Stimulated activated effector memory CD8-positive, alpha-beta T cell treated with anti-CD3 and anti-CD28 coated beads, Interleukin-12 subunit alpha, Interleukin-12 subunit beta, amount 100 ng/mL, for 72 hours (primary cell): ENCODE data around the gene LATS2.
"Not testable (repeated sequence)": the region's sequence is repeated elsewhere in the genome, so short reads cannot be mapped to it uniquely, and the experiment has no call there.

Source experiments
- ATAC-seq: fragments of 150-1000 bp; cut with Tn5 transposase; 2 replicates; pipeline ENCODE4 v1.10.0; 2021
- DNase-seq, 2 donors: peaks; one replicate each; pipeline ENCODE4 v3.0.0; 2021 to 2022; ENCODE audit warnings: low spot score in 2 of 2
- H3K27ac Mint-ChIP-seq: one replicate; pipeline ENCODE4 v1.8.0; 2022; ENCODE audit warnings: mild to moderate bottlenecking, mixed read lengths
- H3K36me3 Mint-ChIP-seq: one replicate; pipeline ENCODE4 v1.8.0; 2022; ENCODE audit warnings: mild to moderate bottlenecking, mixed read lengths
- H3K4me1 Mint-ChIP-seq: one replicate; pipeline ENCODE4 v1.8.0; 2022; ENCODE audit warnings: mixed read lengths
- H3K4me3 Mint-ChIP-seq: one replicate; pipeline ENCODE4 v1.8.0; 2022; ENCODE audit warnings: mild to moderate bottlenecking, mixed read lengths
- H3K9me3 Mint-ChIP-seq: one replicate; pipeline ENCODE4 v1.8.0; 2022; ENCODE audit warnings: mixed read lengths

The LATS2 gene

DNA sequence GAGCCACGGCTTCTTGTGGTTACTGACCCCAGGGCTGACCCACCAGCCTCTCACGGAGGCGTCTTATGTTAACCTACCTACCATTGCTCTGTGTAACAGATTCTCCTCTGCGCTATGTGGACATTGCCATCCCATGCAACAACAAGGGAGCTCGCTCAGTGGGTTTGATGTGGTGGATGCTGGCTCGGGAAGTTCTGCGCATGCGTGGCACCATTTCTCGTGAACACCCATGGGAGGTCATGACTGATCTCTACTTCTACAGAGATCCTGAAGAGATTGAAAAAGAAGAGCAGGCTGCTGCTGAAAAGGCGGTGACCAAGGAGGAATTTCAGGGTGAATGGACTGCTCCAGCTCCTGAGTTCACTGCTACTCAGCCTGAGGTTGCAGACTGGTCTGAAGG is 99.7 kb downstream of the LATS2 start:
- not testable (repeated sequence) for H3K4me1 Mint-ChIP-seq, DNase-seq, H3K9me3 Mint-ChIP-seq, H3K4me3 Mint-ChIP-seq, ATAC-seq, H3K36me3 Mint-ChIP-seq, H3K27ac Mint-ChIP-seq

DNA sequence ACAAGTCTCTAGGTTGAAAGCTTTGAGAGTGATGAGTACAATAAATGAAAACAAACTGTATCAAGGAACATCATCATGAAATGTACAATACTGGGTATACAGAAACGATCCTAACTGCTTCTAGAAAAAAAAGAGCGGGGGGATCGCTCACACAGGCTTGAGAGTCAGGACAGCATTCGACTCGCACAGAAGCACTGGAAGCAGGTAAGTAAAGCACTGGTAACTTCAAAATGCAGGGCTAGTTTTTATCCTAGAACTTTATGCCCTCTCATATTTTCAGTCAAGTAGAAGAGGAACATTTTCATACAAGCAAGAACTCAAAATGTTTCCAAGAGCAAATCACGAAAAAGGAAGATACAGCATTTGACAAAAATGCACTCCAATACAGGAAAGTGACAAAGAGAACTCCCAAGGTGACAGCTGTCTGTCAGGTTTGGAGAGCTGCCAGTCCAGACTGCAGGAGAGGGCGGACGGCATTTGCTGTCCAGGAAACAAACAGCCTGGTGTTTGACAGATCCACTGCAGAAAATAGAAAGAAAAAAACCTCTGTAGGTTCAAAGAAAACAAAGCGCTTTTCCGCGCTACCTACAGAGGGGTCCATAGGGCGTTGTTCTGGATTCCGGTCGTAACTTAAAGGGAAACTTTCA is 100.6 kb downstream of the LATS2 start:
- Mint-ChIP-seq H3K9me3 (no peaks in the 10 kb centered on the region), H3K4me3 (no peak overlapping the region), H3K27ac (no peak overlapping the region), H3K4me1 (peaks cover 6% of the 10 kb centered on the region), H3K36me3 (no peaks in the 10 kb centered on the region)
- DNase-seq (no peak), ATAC-seq (no peak)

DNA sequence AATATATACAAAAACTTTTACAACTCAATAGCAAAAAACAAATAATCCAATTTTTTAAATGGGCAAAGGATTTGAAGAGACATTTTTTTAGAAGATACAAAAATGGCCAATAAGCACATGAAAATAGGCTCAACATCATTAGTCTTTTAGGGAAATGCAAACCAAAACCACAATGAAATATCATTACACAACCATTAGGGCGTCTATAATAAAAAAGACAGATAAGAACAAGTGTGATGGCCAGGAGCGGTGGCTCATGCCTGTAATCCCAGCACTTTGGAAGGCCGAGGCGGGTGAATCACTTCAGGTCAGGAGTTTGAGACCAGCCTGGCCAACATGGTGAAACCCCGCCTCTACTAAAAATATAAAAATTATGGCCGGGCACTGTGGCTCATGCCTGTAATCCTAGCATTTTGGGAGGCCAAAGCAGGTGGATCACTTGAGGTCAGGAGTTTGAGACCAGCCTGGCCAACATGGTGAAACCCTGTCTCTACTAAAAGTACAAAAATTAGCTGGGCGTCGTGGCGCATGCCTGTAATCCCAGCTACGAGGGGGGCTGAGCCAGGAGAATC is 104.3 kb downstream of the LATS2 start:
- not testable (repeated sequence) for DNase-seq, H3K36me3 Mint-ChIP-seq, ATAC-seq, H3K4me3 Mint-ChIP-seq, H3K4me1 Mint-ChIP-seq, H3K27ac Mint-ChIP-seq, H3K9me3 Mint-ChIP-seq

- H3K4me1 Mint-ChIP-seq = peaks cover 1% of the 10 kb centered on the region
- H3K36me3 Mint-ChIP-seq = no peaks in the 10 kb centered on the region
- DNase-seq (no peak), ATAC-seq (no peak)
- H3K9me3 Mint-ChIP-seq = no peaks in the 10 kb centered on the region
- no peak overlapping the region for H3K27ac Mint-ChIP-seq
- H3K4me3 Mint-ChIP-seq = no peak overlapping the region
These were observed 105.9 kb downstream of the LATS2 start for GRCh38 chr13:20955496-20955895.

GRCh38 chr13:20953245-20953931 is 108.0 kb downstream of the LATS2 start:
- Mint-ChIP-seq H3K4me3 (no peak overlapping the region), H3K9me3 (no peaks in the 10 kb centered on the region), H3K27ac (no peak overlapping the region), H3K36me3 (no peaks in the 10 kb centered on the region), H3K4me1 (no peaks in the 10 kb centered on the region)
- DNase-seq (no peak), ATAC-seq (no peak)

- Mint-ChIP-seq H3K36me3 (no peaks in the 10 kb centered on the region), H3K4me3 (no peak overlapping the region), H3K27ac (no peak overlapping the region), H3K4me1 (no peaks in the 10 kb centered on the region), H3K9me3 (no peaks in the 10 kb centered on the region)
- ATAC-seq (no peak), DNase-seq (no peak)
These were observed 108.5 kb downstream of the LATS2 start for GRCh38 chr13:20952838-20953237.

DNA sequence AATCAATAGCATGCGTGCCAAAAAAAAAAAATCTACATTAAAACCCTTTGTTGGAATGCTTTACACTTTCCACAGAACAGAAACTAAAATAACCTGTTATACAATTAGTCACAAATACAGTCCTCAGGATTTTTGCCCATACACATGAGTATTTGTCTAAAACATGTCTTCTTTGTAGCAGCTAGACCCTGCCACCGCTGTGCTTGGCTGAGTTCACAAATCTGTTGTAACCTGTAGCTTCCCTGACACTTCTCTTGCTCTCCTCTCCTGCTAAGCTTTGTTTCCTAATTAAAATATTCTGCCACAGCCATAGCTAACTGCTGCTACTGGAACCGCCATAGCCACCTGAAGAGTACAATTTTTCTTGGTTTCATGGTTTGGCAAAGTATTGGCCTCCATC is 113.4 kb downstream of the LATS2 start:
- not testable (repeated sequence) for H3K36me3 Mint-ChIP-seq, ATAC-seq, H3K27ac Mint-ChIP-seq, H3K4me3 Mint-ChIP-seq, DNase-seq, H3K9me3 Mint-ChIP-seq
- peaks cover 16% of the 10 kb centered on the region for H3K4me1 Mint-ChIP-seq

DNA sequence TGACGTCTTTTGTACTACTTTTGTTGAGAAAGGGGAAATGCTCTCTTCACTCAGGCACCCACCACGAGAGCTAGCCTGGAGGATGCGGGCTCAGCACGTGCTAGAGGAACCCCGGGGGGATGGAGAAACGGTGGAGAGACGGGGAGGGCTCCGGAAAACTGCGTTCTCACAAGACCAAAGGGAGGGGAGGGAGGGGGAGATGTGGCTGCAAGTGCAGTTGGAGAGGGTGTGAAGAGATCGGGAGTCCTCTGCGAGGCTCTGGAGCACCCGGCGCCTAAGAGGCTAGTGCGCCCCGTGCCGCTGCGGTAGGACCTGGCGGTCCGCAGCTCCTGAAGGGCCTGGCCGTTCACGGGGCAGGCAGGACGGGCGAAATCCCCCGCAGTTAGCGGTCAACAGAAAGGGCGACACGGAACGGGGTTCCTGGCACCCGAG is 115.4 kb downstream of the LATS2 start:
- peaks cover 16% of the 10 kb centered on the region for H3K4me1 Mint-ChIP-seq

DNA sequence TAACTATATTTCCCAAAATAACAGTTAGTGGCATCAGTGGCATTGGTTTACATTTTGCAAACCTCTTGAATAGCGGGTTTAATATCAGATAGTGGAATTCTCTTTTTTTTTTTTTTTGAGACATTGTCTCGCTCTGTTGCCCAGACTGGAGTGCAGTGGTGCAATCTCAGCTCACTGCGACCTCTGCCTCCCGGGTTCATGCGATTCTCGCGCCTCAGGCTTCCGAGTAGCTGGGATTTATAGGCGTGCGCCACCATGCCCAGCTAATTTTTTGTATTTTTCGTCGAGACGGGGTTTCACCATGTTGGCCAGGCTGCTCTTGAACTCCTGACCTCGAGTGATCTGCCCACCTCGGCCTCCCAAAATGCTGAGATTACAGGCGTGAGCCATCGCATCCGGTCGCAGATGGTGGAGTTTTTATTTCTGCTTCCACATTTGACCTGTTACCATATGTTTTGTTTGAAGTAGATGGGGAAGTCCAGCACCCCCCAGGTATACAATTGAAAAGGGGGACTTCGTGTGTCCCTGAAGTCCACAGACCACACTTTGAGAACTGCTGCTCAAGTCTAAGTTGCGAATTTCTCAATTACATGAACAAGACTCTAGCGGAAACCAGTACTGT is 118.3 kb downstream of the LATS2 start:
- ATAC-seq (no peak), DNase-seq (no peak)
- Mint-ChIP-seq H3K4me1 (peaks cover 16% of the 10 kb centered on the region), H3K4me3 (no peak overlapping the region), H3K9me3 (no peaks in the 10 kb centered on the region), H3K27ac (no peak overlapping the region), H3K36me3 (no peaks in the 10 kb centered on the region)

More for the DNA sequence above, 115.4 kb downstream of the LATS2 start:
- no peaks in the 10 kb centered on the region for H3K9me3 Mint-ChIP-seq
- H3K27ac Mint-ChIP-seq = no peak overlapping the region
- H3K4me3 Mint-ChIP-seq = peak overlapping the region; percentile 39
- DNase-seq = no peak
- no peaks in the 10 kb centered on the region for H3K36me3 Mint-ChIP-seq
- no peak for ATAC-seq

GRCh38 chr13:20940511-20940910 is 120.9 kb downstream of the LATS2 start:
- DNase-seq, H3K9me3 Mint-ChIP-seq, H3K4me1 Mint-ChIP-seq, ATAC-seq, H3K27ac Mint-ChIP-seq, H3K36me3 Mint-ChIP-seq, H3K4me3 Mint-ChIP-seq: not testable (repeated sequence)

GRCh38 chr13:20940083-20940482 is 121.3 kb downstream of the LATS2 start:
- Mint-ChIP-seq H3K4me1 (peaks cover 5% of the 10 kb centered on the region), H3K4me3 (no peak overlapping the region), H3K9me3 (no peaks in the 10 kb centered on the region), H3K36me3 (no peaks in the 10 kb centered on the region), H3K27ac (no peak overlapping the region)
- DNase-seq = no peak
- no peak for ATAC-seq

- H3K27ac Mint-ChIP-seq = no peak overlapping the region
- no peaks in the 10 kb centered on the region for H3K36me3 Mint-ChIP-seq
- no peak overlapping the region for H3K4me3 Mint-ChIP-seq
- no peak for DNase-seq
- H3K9me3 Mint-ChIP-seq = no peaks in the 10 kb centered on the region
- peaks cover 5% of the 10 kb centered on the region for H3K4me1 Mint-ChIP-seq
- no peak for ATAC-seq
These were observed 121.7 kb downstream of the LATS2 start for GRCh38 chr13:20939662-20940061.

- H3K4me3 Mint-ChIP-seq = no peak overlapping the region
- no peaks in the 10 kb centered on the region for H3K9me3 Mint-ChIP-seq
- no peak for DNase-seq
- ATAC-seq = no peak
- no peaks in the 10 kb centered on the region for H3K36me3 Mint-ChIP-seq
- no peaks in the 10 kb centered on the region for H3K4me1 Mint-ChIP-seq
- H3K27ac Mint-ChIP-seq = no peak overlapping the region
These were observed 123.1 kb downstream of the LATS2 start for GRCh38 chr13:20938302-20938701.

GRCh38 chr13:20927596-20928257 is 133.7 kb downstream of the LATS2 start:
- H3K27ac Mint-ChIP-seq = no peak overlapping the region
- H3K36me3 Mint-ChIP-seq = no peaks in the 10 kb centered on the region
- no peak for ATAC-seq
- DNase-seq = no peak
- H3K4me1 Mint-ChIP-seq = no peaks in the 10 kb centered on the region
- H3K9me3 Mint-ChIP-seq = no peaks in the 10 kb centered on the region
- no peak overlapping the region for H3K4me3 Mint-ChIP-seq

GRCh38 chr13:20925395-20925790 is 136.0 kb downstream of the LATS2 start:
- not testable (repeated sequence) for H3K4me3 Mint-ChIP-seq, DNase-seq, ATAC-seq, H3K9me3 Mint-ChIP-seq, H3K36me3 Mint-ChIP-seq, H3K27ac Mint-ChIP-seq, H3K4me1 Mint-ChIP-seq
